Activated CD8-positive, alpha-beta memory T cell treated with anti-CD3 and anti-CD28 coated beads, Interleukin-2, amount 50 U/mL, for 1 hour (primary cell): ENCODE measurements around the gene CD248.
"Not testable (repeated sequence)": the region's sequence is repeated elsewhere in the genome, so short reads cannot be mapped to it uniquely, and the experiment has no call there.

Source experiments
- DNase-seq: peaks from one replicate; pipeline ENCODE4 v3.0.0-alpha.2; 2020; ENCODE audit errors: extremely low read depth

CD248 gene

DNA sequence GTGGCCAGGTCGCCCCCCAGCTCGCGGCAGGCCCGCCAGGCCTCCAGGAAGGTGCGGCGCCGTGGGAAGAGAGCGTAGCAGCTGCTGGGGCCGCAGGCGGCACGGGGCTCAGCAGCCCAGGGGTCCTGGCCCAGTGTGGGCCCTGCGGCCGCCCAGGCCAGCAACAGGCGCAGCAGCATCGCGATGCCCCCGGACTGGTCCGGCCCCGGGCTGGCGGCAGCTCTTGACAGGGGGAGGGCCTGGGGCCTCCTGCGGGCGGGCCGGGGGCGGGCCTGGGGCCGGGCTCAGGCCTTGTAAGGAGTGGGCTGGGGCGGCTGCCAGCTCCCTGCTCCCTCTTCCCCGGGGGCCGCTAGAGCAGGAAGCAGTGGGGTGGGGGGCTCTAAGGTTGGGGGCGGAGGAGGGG is at the start of gene CD248:
TSS of gene CD248 (minus strand) at position 196 of the 403 bp plus-strand sequence. CDS start at position 179, 17 bp downstream.
- no peak for DNase-seq

- no peak for DNase-seq
These were observed 49.1 kb upstream of the CD248 start for GRCh38 chr11:66365711-66366619.

DNA sequence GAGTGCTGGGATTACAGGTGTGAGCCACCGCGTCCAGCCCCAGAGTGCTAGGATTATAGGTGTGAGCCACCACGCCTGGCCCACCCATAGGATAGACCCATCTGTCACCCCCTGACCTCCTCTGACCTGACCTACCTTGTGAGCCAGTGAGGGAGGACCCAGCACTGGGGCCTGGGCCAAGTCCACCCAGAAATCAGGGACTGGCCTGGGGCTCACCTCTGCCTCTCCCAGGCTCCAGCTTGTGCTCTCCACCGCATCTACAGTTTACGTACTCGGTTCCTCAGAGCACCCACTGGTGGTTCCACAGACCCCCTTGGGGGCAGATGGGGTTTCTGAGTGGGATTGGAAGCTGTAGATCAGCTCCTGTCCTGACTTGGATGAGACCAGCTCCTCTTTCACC is 48.3 kb upstream of the CD248 start:
- DNase-seq, result no peak

- DNase-seq, result no peak
These were observed 47.1 kb upstream of the CD248 start for GRCh38 chr11:66363805-66364535.

DNA sequence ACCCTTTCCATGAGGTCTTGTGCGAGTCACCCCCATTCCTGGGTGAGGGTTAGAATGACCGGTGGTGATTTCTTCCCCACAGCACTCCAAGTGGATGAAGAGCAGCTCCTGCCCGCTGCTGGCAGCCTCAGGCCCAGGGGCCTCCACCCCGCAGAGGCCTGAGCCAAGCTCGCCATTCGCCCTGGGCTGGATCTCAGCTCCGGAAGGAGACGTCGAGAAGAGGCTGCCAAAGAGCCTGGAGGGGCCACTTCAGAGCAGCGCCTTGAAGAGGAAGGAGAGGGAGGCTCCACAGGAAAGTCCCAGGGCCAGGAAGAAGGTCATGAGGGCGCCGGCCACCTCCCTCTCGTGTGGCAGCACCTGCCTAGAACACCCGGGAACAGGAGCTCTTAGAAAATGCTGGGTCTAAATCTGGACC is 46.4 kb upstream of the CD248 start:
- DNase-seq, result no peak

GRCh38 chr11:66362481-66363147 is 45.8 kb upstream of the CD248 start:
- no peak for DNase-seq

- DNase-seq, result no peak
These were observed 44.7 kb upstream of the CD248 start for GRCh38 chr11:66361502-66361941.

DNA sequence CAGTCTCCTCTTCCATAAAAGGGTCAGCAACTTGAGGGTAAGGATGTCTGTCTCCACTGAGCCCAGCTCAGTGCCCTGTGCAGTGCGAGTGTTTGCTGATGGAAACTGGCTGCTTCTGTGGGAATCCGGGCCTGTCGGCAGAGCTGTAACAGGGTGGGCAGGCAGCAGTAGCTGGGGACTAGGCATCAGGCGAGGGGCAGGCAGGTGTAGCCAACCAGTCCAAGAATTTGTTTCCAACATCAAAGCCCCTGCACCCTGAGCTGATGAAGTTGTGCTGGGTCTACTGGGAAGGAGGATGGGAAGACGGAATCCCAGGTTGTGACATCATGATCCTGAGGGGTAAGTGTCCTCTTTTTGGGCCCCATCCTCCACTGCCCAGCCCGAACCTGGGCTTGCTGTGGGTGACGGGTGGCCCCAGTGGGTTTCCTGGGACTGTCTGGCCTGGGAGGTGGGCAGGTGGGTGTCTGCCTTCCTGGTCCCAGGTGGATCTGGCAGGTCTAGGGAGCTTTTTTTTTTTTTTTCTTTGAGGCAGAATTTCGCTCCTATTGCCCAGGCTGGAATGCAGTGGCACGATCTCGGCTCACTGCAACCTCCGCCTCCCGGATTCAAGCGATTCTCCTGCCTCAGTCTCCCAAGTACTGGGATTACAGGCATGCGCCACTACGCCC is 43.7 kb upstream of the CD248 start:
- DNase-seq, result no peak

GRCh38 chr11:66359662-66360087 is 42.8 kb upstream of the CD248 start:
- no peak for DNase-seq

DNA sequence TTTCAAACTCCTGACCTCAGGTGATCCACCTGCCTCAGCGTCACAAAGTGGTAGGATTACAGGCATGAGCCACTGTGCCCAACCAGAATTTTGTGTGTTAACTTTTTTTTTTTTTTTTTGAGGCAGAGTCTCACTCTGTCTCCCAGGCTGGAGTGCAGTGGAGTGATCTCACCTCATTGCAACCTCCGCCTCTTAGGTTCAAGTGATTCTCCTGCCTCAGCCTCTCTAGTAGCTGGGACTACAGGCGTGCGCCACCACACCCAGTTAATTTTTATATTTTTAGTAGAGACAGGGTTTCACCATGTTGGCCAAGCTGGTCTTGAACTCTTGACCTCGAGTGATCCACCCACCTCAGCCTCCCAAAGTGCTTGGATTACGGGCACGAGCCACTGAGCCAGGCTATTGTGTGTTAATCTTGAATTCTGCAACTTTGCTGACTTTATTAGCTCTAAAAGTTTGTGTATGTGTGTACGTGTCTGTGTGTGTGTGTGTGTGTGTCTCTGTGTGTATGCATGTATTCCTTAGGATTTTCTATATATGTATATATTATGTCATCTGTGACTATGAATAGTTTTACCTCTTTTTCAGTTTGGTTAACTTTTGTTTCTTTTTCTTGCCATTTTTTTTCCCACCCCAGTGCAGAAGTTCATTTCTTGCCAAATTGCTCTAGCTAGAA is 33.9 kb upstream of the CD248 start:
- DNase-seq, result not testable (repeated sequence)

DNA sequence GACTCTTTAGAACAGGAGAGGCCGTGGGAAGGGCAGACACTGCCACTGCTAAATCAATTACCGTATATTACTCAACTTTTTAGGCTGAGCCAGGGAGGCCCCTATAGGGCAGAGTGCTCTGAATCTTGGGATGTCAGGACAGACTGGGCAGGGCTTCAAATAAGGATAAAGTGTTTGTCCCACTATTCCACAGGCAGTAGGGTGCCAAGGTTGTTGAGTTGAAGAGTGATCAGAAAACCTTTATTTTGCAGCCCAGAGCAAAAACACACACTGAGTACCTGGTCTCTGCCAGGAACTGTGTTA is 32.2 kb upstream of the CD248 start:
- no peak for DNase-seq

- DNase-seq, result peak; percentile 60
These were observed 30.8 kb upstream of the CD248 start, which contains the start of gene B4GAT1 for GRCh38 chr11:66347425-66348276. B4GAT1 (minus strand) TSS chr11:66347629; CDS start chr11:66347545, 84 bp downstream.

- DNase-seq, result no peak
These were observed 29.9 kb upstream of the CD248 start for GRCh38 chr11:66346476-66347424.

- no peak for DNase-seq
These were observed 28.4 kb upstream of the CD248 start for GRCh38 chr11:66345316-66345649.

DNA sequence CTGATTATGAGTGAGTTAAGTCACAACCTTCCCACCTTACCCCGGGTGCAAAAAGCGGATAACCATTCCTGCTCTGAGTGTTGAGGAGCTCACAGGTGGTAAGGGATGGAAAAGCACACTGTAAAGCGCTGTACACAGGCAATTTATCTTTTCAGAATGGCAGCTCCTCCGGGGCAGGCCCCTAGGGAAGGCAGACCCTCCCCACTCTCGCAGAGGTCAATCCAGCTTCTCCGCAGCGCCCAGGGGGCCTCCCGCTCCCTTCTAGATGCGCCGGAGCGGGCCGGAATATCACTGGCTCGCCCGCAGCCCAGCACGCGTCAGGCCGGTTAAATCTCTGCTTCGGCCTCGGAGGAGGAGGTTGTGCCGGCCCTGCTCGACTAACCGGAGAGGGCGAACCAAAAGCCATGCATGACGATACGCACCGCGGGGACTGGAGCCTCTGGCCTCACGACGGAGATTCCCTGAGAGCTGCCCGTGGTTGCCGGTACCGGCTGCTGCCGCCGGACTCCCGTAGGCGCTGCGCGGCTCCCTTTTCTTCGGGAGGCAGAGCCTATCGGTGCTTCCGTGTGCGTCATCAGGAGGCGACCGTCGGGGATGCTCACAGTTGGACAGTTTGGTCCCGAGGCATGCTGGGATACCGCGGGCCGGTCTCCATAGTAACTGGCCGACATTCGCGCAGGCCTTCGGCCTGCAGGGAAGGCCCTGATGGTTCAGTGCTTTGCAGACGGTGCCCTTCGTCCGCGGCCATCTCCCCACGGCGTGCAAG is 27.9 kb upstream of the CD248 start, which contains the start of gene BRMS1:
TSS of gene BRMS1 (minus strand) at position 555 of the 766 bp plus-strand sequence. CDS start 2,870 bp downstream, outside the sequence.
- peak; percentile 93 for DNase-seq

- DNase-seq, result no peak
These were observed 26.3 kb upstream of the CD248 start for GRCh38 chr11:66343176-66343575.

- DNase-seq, result no peak
These were observed 24.8 kb upstream of the CD248 start for GRCh38 chr11:66341502-66342126.
